ENCODE measurements around the gene ATF7. TPM values are rescaled to one million over a fixed set of nuclear protein-coding genes. Genes with fewer than 3 reads are reported as not detected.

The ATF7 gene
- total and polyA plus RNA-seq, 2 donors (not counting 1 experiment from before 2014, with no cell fraction given): 15.7 to 42.2 TPM

DNA sequence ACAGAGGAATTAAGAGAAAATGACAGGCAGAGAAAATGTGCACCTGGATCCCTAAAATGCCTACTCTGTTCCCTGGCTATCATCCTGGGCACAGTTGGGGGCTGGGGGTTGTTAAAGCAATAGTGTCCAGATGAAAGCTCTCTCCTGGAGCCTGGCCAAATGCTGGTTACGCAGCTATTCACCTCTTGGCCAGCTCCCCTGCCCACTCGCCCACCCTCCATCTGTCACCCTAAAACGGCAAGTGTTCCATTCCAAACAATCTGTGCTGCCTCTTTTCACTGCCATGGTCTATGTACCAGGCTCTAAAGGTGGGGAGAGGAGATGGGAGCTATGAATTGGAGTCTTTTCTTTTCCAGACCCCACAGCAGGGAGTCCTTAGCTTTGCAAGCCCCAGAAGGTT lies 94.2 kb downstream of the ATF7 start:
- Mint-ChIP-seq H3K27me3 (no peaks in the 10 kb centered on the region), H3K27ac (no peak overlapping the region), H3K4me3 (no peak overlapping the region), H3K9me3 (ENCODE audit: insufficient read depth) (no peaks in the 10 kb centered on the region), H3K4me1 (no peaks in the 10 kb centered on the region)
- Histone ChIP-seq H3K9me3 (ENCODE audit: control extremely low read depth in 1 of 3, control insufficient read depth in 2 of 3, insufficient read depth in 1 of 3, low read length in 2 of 3) (no peaks in the 10 kb centered on the region), H4K20me1 (ENCODE audit: control insufficient read depth, insufficient read depth, low read length, poor library complexity, severe bottlenecking) (no peaks in the 10 kb centered on the region), H3K4me2 (replicated peaks; ENCODE audit: low read depth, low read length, poor library complexity, severe bottlenecking) (no peak overlapping the region), H3K4me1 (ENCODE audit: control insufficient read depth in 2 of 2, insufficient read depth in 2 of 2, low read length in 2 of 2) (no peaks in the 10 kb centered on the region), H3K27me3 (replicated peaks in 1 of 4; ENCODE audit: control extremely low read depth in 1 of 4, control insufficient read depth in 3 of 4, insufficient read depth in 4 of 4, low read length in 3 of 4) (no peaks in the 10 kb centered on the region), H3K36me3 (replicated peaks in 1 of 2; ENCODE audit: control extremely low read depth in 1 of 2, control insufficient read depth in 1 of 2, extremely low read depth in 1 of 2, insufficient read depth in 2 of 2, low read length in 1 of 2) (peaks cover 13 to 72% of the 10 kb centered on the region in 2 experiments), H3K4me3 (ENCODE audit: control extremely low read depth in 1 of 5, extremely low read depth in 1 of 5, insufficient read depth in 1 of 5, low read depth in 2 of 5, low read length in 4 of 5) (no peak overlapping the region), H3K27ac (ENCODE audit: low read length in 2 of 2) (no peak overlapping the region), H3K79me2 (ENCODE audit: control insufficient read depth, insufficient read depth, low read length) (no peaks in the 10 kb centered on the region), H2AFZ (ENCODE audit: insufficient read depth, low read depth, low read length, poor library complexity, severe bottlenecking) (no peak overlapping the region), H3K9ac (ENCODE audit: low read length) (no peak overlapping the region)
- ChIA-PET CTCF (interaction anchor here (0.7 to 1.2 kb wide), 2 partner anchors 24 to 184 kb away, joined by 4 to 5 read pairs; no protein-coding TSS in a partner anchor), POLR2A (no interaction called here)
- ATAC-seq (ENCODE audit: low read depth): no peak
- TF ChIP-seq CTCF (IDR thresholded peaks at IDR 0.05) (no peak), EZH2 (IDR thresholded peaks at IDR 0.05; ENCODE audit: borderline replicate concordance, insufficient read depth, low read depth, low read length, poor library complexity, severe bottlenecking) (no peak)
- WGBS (ENCODE audit: insufficient coverage): 90% methylated on average over 3 of the region's 3 CpGs
- no peak for DNase-seq
- intact Hi-C loops (cut with micrococcal nuclease): no loop called here

DNA sequence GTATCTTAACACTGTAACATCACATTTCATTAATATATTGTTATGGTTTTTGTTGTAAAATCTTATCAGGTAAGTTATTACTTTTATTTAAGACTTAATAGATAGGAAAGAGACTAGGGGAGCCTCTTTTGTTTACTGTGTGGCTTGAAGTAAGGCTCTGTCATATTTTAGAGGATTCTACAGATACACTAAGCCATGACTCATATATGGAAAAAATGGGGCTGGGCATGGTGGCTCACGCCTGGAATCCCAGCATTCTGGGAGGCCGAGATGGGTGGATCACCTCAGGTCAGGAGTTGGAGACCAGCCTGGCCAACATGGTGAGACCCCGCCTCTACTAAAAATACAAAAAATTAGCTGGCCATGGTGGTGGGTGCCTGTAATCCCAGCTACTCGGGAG lies 95.3 kb downstream of the ATF7 start:
- Histone ChIP-seq H3K9ac (ENCODE audit: low read length) (no peak overlapping the region), H2AFZ (ENCODE audit: insufficient read depth, low read depth, low read length, poor library complexity, severe bottlenecking) (no peak overlapping the region), H4K20me1 (ENCODE audit: control insufficient read depth, insufficient read depth, low read length, poor library complexity, severe bottlenecking) (no peaks in the 10 kb centered on the region), H3K79me2 (ENCODE audit: control insufficient read depth, insufficient read depth, low read length) (no peaks in the 10 kb centered on the region), H3K4me2 (replicated peaks; ENCODE audit: low read depth, low read length, poor library complexity, severe bottlenecking) (no peak overlapping the region), H3K4me1 (ENCODE audit: control insufficient read depth in 2 of 2, insufficient read depth in 2 of 2, low read length in 2 of 2) (no peaks in the 10 kb centered on the region), H3K27ac (ENCODE audit: low read length in 2 of 2) (no peak overlapping the region), H3K36me3 (replicated peaks in 1 of 2; ENCODE audit: control extremely low read depth in 1 of 2, control insufficient read depth in 1 of 2, extremely low read depth in 1 of 2, insufficient read depth in 2 of 2, low read length in 1 of 2) (peaks cover 13 to 69% of the 10 kb centered on the region in 2 experiments), H3K27me3 (replicated peaks in 1 of 4; ENCODE audit: control extremely low read depth in 1 of 4, control insufficient read depth in 3 of 4, insufficient read depth in 4 of 4, low read length in 3 of 4) (no peaks in the 10 kb centered on the region), H3K9me3 (ENCODE audit: control extremely low read depth in 1 of 3, control insufficient read depth in 2 of 3, insufficient read depth in 1 of 3, low read length in 2 of 3) (no peaks in the 10 kb centered on the region), H3K4me3 (ENCODE audit: control extremely low read depth in 1 of 5, extremely low read depth in 1 of 5, insufficient read depth in 1 of 5, low read depth in 2 of 5, low read length in 4 of 5) (no peak overlapping the region)
- POLR2A ChIA-PET: no interaction called here
- DNase-seq (no peak), ATAC-seq (ENCODE audit: low read depth) (no peak)
- no peak overlapping the region for H3K27ac Mint-ChIP-seq
- no peaks in the 10 kb centered on the region for H3K27me3 Mint-ChIP-seq
- TF ChIP-seq EZH2 (IDR thresholded peaks at IDR 0.05; ENCODE audit: borderline replicate concordance, insufficient read depth, low read depth, low read length, poor library complexity, severe bottlenecking) (no peak), CTCF (IDR thresholded peaks at IDR 0.05) (no peak)
- H3K9me3 Mint-ChIP-seq (ENCODE audit: insufficient read depth): no peaks in the 10 kb centered on the region
- H3K4me3 Mint-ChIP-seq: no peak overlapping the region
- intact Hi-C loops (cut with micrococcal nuclease): no loop called here
- H3K4me1 Mint-ChIP-seq: no peaks in the 10 kb centered on the region
- WGBS (ENCODE audit: insufficient coverage): no CpG with 5 or more reads among the region's 4 CpGs
- CTCF ChIA-PET: no interaction called here

Data from B cell (primary cell).